Activated T-cell treated with anti-CD3 and anti-CD28 coated beads for 4 hours (primary cell): ENCODE results near the gene LRRC63.
A peak's percentile ranks its signal among the peaks of the same experiment; 100 is the strongest.
"Not testable (repeated sequence)": the region's sequence is repeated elsewhere in the genome, so short reads cannot be mapped to it uniquely, and the experiment has no call there.

Experiments
- DNase-seq: peaks from one replicate; pipeline ENCODE4 v3.0.0-alpha.2; 2020

LRRC63 gene

DNA sequence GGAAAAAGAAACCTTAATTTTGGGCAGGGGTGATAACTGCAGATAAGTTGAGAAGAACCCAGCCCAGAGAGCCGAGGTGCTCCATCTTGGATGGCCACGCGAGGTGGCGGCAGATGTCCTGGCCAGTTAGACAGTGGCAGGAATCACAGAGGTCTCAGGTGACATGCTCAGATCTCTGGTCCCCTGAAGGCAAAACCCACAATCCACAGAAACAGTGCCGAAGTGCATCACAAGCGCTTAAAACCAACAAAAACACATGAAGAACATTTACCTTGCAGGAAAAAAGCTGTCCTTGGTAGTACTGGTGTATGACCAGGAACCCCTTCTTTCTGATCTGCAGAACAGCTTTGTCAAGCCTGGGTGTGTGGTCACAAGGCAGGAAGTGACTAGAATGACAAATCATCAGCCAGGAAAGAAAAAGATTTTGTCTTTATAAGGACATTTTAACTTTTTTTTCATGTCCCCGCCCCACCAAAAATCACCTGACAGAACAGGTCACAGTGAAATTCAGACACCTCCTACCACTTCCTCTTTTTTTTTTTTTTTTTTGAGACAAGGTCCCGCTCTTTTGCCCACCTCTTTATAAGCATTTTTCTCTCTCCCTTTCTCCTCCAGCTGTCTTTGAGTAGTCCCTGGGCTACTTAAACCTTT is 29.8 kb upstream of the LRRC63 start, which contains the start of gene LCP1:
Gene LCP1 (minus strand): TSS at position 338 of the 651 bp plus-strand sequence. CDS start 22,515 bp downstream, outside the sequence.
- DNase-seq: peak; percentile 77

DNA sequence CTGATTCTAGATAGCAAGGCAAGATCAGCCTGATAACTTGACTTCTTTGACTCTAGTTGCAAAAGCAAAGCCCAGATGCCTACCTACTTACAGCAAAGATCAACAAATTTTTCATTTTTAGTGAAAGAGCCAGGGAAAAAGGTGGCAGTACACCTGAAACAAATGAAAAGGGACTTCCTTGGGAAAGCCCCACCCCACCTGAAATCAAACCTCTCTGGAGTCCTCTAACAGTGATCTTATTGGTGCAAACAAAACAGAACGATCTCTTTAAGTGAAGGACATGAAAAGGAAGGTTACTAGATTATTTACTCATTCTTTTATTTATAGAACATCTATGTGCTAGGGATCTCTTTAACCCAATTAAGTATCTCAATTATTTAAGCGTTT is 29.2 kb upstream of the LRRC63 start:
- no peak for DNase-seq

DNA sequence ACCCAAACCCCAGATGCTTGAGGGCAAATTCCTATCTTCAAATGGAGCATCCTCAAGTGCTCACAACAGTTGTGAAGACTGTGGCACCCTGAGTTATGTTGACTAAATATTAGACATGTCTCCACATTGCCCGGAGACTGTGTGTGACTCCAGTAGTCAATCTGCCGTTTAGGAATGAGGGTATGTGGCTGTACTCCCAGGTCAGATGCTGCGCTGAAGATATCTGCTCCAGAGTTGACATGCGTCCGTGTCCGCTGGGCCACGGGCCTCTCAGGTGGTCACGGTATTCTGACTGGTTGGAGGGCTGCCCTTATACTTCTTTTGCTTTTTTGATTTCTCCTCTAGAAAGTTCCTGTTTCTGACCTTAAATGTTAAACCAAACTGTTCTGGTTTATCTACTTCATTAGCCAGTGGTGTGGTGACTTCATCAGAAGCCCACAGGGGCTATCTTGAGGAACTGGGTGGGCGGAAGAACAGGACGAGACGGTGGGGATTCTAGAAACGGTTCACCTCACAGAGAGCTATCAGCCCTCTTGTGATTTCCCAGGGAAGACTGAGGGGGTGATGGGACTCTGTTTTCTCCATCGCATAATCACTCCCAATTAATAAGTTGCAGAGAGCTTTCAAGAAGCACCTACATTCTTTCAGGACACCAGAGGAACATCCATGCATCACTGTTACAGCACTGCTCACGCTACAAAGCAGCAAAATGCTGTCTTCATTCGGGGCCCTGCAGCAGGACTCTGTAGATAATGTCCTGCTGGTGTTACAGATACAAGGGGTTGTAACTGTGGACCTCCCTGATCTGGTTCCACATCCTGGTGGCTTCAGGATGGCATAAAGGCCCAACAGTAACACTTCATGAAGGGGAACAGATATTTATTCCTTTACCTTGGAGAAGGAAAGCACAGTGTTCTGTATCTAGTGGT is 28.4 kb upstream of the LRRC63 start:
- no peak for DNase-seq

DNA sequence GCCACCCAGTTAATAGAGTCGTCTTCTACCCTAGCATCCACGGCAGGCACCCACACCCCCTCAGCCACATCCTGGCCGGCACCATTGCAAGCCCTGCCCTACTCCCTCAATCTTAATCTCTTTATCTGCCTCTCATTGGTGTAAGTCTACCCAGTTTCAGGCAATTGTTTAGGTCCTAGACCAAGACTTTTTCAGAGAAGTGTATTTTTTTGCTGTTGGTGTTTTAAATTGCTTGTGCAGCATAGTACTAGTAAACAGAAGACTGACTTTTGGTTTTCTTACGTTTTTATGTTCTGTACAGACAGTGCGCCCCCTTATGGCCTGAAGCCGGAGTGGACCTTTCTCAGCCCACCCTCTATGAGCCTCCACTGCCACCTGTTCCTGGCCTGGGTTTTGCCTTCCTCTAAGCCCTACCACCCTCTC is 27.4 kb upstream of the LRRC63 start:
- peak; percentile 75 for DNase-seq

DNA sequence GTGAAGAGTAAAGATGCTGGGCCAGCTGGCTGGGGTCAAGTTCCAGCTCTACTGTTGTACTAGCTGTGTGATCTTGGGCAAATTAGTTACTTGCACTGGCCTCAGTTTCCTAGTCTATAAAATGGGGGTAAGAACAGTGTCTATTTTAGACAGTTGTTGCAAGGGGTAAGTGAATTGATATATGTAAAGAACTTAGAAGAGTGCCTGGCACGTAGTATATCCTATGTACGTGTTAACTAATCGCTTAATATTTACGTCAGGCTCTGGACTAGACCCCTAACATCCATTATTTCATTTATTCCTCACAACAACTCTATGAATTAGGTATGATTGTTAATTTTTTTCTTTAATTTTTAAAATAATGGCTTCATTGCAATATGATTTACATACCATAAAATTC is 26.1 kb upstream of the LRRC63 start:
- no peak for DNase-seq

DNA sequence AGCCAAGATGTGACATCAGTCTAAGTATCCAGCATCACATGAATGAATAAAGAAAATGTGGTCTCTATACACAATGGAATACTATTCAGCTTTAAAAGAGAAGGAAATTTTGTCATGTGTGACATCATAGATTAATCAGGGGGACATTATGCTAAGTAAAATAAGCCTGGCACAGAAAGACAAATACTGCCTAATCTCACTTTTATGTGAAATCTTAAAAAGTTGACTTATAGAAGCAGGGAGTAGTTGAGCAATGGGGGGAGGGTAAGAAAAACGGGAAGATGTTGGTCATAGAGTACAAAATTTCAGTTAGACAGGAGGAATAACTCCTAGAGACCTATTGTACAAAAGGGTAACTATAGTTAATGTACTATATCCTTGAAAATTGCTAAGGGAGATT is 19.3 kb upstream of the LRRC63 start:
- no peak for DNase-seq

DNA sequence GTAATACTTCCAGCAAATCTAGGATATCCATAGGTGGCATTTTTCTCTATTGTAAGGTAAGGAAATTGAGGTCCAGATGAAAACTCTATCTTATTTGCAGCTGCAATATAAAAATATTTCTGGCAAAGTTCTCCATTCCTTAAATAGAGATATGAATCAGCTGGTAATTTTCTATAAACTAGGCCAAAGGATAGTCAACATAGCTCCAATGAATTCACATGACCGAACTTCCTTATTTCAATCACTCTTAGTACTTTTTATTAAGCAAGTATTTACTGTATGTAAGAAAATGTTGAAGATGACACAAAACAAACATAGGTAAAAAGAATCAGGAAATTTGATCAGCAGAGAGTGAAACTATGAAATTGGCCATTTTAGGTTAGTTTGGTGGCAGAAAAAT is 16.7 kb upstream of the LRRC63 start:
- DNase-seq: no peak

DNA sequence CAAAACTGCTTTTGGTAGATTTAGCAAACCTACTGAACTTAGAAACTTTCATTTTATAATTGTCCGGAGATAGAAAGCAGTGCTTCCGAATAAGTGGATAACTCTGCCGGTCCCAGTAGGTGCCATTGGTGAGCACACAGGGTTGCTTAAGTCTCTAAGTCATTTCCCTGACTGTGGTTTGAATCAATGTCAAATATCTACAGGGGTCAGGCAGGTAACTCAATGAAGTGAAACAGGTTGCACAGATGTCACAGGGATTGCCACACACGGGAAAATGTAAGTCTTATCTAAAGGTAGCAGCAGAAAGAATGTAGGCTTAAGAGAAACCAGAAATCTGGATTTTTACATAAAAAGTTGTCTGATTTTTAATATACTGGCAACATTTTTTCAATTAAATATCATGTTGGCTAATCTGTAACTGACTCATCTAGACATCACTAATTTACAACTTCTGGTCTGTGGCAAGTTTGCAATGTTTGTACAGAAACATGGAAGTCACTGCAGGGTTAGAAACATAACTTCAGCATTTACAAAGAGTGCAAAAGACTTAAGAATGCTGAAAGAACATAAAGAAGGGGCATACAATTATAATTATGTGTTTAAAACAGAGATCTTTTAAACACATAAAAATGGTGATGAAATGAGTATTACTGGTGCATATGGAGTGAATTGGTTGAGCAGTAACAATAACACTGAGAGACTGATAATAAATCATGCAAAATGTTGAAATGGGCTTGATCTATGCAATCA is 14.3 kb upstream of the LRRC63 start:
- DNase-seq: no peak

DNA sequence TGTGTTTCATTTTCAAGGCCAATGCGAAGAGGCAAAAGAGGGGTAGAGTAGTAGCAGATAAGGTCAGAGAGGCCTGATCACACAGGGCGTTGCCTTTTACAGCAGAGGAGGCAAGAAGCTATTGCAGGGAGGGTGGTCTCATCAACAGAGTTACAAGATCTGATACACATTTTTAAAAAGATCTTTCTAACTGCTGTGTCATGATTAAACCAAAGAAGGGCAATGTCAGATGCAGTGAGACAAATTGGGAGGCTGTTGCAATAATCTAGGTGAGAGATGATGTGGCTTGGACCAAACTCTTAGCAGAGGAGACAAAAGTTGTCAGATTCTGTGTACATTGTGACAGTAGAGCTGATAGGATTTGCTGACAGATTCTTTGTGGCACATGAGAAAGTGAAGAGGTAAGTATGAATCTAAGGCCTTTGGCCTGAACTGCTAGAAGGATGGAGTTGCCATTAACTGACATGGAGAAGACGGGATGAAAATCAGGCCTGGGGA is 13.0 kb upstream of the LRRC63 start:
- DNase-seq: no peak

DNA sequence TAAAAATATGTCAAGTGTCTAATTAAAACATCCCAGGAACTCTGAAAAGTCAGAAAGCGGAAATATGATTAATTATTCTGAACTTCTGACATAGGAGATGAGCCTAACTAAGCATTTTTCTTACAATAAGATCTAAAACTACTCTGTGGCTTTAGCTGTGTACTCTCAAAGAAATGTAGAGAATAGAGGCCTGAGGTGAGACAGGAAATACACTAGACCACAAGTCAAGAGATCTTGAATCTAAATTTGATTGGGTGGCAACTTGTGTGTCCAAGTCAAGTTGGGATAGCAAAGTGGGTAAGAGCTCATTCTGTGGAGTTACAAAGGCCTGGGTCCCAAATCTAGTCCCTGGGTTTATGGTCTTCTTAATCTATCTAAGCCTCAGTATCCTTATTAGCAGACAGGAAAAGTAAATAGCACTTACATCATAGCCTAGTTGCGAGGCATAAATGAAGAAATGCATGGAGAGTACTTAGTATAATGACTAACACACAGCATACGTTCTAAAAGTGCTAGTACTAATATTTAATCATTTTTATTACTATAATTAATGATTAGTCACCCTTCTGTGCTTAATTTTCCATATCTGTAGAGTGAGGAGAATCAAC is 9.4 kb upstream of the LRRC63 start:
- DNase-seq: no peak

DNA sequence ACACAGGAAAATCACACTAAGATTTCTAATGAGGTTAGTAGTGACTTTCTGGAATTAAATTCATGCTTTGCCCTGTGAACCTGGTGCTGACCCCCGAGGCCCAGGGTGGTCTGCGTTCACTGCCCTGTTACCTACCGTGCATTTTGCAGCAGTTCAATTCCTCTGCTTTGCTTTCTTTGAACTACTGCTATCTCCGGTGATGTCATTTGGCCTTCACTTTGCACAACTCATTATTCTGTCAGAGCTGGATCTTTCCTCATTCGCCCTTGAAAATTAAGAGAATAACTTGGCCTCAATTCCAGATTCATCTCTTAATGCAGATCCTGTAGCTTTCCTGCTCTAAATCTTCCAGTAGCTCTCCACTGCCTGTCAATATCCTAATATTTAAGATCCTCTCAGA is 8.8 kb upstream of the LRRC63 start:
- no peak for DNase-seq

DNA sequence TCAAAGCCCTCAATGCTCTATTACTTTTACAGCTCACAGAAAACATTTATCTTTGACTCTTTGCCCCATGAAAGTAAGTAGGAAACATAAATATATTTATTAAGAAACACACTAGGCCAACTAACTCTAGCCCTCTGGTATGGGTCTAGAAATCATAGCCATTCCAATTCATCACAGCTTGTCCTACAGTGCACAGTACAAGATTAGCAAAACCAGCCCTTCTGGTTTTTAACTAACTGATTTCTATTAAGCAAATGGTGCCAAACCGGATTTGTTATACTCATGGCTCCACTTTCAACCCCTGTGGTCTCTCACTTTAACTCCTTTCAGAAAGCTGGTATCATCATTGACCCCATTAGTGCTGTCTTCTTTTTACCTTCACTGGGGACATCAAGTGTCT is 5.6 kb upstream of the LRRC63 start:
- DNase-seq: no peak

DNA sequence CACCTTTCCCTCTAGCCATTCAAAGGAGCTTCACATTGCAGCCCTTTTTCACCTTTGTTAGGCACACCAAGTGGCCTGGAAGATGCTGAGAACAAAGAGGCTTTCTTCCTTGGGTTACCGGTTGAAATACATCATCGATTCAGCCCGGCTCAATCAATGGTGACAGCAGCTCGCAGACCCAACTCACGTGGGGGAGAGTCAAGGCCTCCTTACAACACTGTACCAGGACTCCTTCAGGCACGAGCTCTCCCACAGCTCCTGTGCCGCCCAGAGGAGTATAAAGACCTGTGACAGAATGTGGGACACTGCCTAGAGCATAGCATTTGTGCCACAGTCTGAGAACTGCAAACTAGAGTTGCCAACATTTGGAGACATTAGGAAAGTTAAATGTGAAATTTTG is 3.9 kb upstream of the LRRC63 start:
- DNase-seq: no peak

DNA sequence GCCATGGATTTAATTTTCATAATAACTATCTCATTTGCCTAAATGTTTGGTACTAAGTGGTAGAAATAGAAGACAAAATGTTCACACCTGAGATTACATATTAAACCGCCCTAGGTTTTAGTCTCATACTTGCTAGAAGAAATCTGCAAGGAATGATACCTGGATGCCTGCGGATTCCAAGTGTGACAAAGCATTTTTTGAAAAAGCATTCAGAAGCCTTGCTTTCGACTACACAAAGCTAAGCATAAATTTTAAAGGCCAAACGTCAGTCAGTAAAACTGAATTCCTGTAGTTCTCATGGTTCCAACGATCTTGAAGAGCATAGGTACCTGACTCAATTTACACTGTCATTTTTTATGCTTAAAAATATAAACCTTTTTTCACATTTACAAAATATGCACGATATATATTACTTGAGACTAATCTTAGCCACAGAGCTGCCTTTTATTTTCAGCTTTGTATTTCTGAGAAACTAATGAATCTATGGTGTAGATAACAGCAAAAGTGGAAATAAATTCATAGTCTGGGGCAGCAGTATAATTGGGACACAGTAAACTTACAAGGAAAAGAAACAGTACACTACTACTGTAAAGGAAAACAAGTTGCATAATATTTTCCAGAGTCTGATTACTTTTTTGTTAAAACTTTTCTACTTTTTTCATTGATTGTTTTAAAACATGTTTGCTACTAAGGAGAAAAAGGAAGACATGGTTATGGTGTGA is 1.2 kb upstream of the LRRC63 start:
- no peak for DNase-seq

DNA sequence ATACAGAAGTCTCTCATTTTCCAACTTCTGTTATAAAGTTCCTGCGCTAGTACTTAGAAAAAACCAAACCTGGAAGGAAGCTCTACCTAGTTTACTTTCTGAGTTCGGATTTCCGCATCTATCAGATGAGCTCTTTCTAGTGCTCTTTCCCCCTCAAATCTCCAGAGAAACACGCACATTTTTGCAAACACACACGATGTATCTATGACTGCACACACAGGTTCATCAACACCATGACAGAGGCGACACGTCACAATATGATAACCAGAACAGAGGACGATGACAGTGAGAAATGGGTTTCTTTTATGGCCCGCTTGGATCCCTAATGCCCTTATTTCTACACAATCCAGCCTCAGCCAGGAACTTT is 629 bp upstream of the LRRC63 start:
- DNase-seq: peak; percentile 20

DNA sequence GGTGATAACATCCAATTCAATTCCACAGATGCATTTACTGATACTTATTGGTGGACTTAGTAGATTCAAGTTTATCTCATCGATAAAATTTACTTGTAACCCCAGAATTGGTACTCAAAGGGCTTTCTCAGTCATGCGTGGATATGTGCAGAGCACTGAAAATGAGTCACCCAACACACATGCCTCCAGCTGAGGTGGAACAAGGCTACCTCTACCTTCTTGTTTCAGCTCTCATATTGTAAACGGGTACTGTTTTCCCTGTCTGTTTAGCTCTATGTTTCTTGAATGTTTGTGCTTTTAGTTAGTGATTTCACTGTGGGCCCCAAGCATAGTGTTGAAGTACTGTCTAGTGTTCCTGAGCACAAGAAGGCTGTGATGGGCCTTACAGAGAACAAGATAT is 1.5 kb downstream of the LRRC63 start:
- no peak for DNase-seq

DNA sequence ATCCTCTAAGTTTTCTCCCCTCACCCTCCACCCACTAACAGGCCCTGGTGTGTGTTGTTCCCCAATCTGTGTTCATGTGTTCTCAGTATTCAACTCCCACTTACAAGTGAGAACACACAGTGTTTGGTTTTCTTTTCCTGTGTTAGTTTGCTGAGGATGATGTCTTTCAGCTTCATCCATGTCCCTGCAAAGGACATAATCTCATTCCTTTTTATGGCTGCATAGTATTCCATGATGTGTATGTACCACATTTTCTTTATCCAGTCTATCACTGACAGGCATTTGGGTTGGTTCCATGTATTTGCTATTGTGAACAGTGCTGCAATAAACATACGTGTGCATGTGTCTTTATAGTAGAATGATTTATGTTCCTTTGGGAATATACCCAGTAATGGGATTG is 3.0 kb downstream of the LRRC63 start:
- not testable (repeated sequence) for DNase-seq

DNA sequence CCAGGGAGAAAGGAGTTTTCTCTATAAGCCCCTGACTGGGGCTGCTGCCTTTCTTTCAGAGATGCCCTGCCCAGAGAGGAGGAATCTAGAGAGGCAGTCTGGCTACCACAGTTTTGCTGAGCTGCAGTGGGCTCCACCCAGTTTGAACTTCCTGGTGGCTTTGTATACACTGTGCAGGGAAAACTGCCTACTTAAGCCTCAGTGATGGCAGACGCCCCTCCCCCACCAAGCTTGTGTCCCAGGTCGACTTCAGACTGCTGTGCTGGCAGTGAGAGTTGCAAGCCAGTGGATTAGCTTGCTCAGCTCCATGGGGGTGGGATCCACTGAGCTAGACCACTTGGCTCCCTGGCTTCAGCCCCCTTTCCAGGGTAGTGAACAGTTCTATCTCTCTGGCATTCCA is 8.5 kb downstream of the LRRC63 start:
- DNase-seq: not testable (repeated sequence)

DNA sequence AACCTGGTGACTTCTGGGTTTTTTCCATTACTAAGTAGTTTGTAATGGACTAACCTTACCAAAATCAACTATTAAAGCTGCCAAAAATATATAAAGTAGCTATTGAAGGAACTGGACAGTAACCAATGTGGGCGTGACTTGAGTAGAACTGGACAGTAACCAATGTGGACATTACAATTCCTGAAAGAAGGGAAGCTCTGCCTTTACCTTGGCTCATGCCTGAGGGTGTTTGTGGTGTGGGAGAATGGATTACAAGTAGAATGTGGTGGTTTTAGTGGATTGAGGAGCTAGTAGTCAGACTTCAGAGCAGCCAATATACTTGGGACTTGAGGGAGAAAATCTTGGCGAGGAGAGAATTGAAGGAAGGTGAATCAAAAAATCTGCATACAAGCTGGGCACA is 17.5 kb downstream of the LRRC63 start:
- no peak for DNase-seq

DNA sequence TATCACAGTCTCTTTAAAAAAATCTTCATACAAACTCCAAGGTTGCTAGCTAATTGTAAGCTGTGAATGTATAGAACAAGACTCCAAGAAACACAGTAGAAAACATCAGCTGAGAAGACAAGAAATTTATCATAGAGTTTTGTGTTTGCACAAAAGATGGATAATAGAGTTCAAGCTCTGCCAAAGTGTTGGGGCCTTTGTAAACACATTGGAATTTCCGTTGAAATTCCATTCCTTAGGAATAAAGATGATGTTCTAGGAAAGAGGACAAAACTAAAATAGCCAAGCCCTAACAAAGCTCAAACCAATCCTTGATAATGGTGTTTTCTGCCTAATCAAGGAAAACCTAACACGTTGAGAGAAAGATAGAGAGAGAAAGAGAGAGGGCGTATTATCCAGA is 20.6 kb downstream of the LRRC63 start:
- no peak for DNase-seq

DNA sequence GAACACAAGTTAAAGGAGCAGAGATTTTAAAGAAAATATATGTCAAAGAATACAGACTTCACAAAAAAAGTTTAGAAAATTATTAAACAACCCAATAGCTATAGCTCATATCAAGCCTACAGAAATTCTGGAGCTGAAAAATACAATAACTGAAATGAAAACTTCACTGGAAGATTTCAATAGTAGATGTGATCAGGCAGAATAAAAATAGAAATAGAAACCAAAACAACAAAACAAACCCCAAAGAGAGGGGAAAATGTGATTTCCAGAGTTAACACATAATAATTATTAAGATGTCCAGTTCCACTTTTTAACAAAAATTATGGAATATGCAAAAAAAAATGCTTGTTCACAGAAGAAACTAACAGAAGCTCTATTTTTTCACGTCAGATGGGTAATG is 23.6 kb downstream of the LRRC63 start:
- DNase-seq: no peak

DNA sequence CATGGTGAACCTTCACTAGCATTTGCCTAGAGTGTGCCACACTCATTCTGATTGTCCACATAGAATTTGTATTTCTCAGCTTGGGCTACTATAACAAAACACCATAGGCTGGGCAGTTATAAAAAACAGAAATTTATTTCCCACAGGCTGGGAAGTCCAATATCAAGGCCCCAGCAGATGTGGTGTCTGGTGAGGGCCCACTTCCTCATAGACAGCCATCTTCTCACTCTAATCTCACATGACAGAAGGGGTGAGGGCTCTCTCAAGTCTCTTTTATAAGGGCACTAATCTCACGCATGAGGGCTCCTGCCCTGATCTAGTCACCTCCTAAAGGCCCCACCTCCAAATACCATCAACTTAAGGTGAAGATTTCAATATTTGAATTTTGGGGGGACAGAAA is 53.6 kb downstream of the LRRC63 start:
- no peak for DNase-seq
